Heart left ventricle (tissue), 16 donors: ENCODE measurements around the gene DUSP7. TPM values are rescaled to one million over a fixed set of nuclear protein-coding genes. Genes with fewer than 3 reads are reported as not detected.
A peak's percentile ranks its signal among the peaks of the same experiment; 100 is the strongest.

ENCODE experiments used
- ATAC-seq, 4 donors: fragments of 200-7000 bp; cut with Tn5 transposase; one replicate each; pipeline ENCODE4 v1.9.1; 2020 to 2022; ENCODE audit warnings: moderate library complexity in 4 of 4, mild to moderate bottlenecking in 3 of 4, moderate number of reproducible peaks in 1 of 4
- DNase-seq, 5 donors: peaks; one replicate each; pipeline ENCODE4 v3.0.0-alpha.2; 2020
- H3K27ac ChIP-seq, 12 donors: fragments of 200-600 bp; sonication (generic) in 4 of 12; one replicate each; pipeline versions ENCODE4 v1.5.0 to v1.8.0; 2016 to 2022; ENCODE audit warnings: mild to moderate bottlenecking in 2 of 12
- H3K27me3 ChIP-seq, 9 donors: fragments of 200-600 bp; sonication (generic) in 2 of 9; one replicate each; pipeline versions ENCODE4 v1.5.1 to v1.8.0; 2016 to 2022; ENCODE audit warnings: mild to moderate bottlenecking in 3 of 9
- H3K36me3 ChIP-seq, 9 donors: fragments of 200-600 bp; sonication (generic) in 2 of 9; one replicate each; pipeline versions ENCODE4 v1.5.0 to v1.8.0; 2018 to 2022; ENCODE audit warnings: mild to moderate bottlenecking in 2 of 9
- H3K4me1 ChIP-seq, 12 donors: fragments of 200-600 bp; sonication (generic) in 4 of 12; one replicate each; pipeline versions ENCODE4 v1.5.0 to v1.8.0; 2016 to 2022; ENCODE audit warnings: mild to moderate bottlenecking in 3 of 12
- H3K4me3 ChIP-seq, 12 donors: fragments of 200-600 bp; sonication (generic) in 4 of 12; one replicate each; pipeline versions ENCODE4 v1.5.0 to v1.8.0; 2017 to 2022; ENCODE audit warnings: mild to moderate bottlenecking in 9 of 12, moderate library complexity in 4 of 12
- H3K9me3 ChIP-seq, 12 donors: fragments of 200-600 bp; sonication (generic) in 4 of 12; one replicate each; pipeline versions ENCODE4 v1.5.0 to v1.8.0; 2016 to 2022; ENCODE audit warnings: mild to moderate bottlenecking in 1 of 12
- POLR2A ChIP-seq, 2 donors: fragments of 450-650 bp; IDR thresholded peaks; one replicate each; pipeline ENCODE4 v1.6.1; 2017; ENCODE audit warnings: antibody characterized with exemption in 2 of 2, mild to moderate bottlenecking in 2 of 2, moderate library complexity in 2 of 2
- WGBS, 4 donors: extraction: QIAGEN DNeasy Blood & Tissue Kit in 2 of 4; methylation state at CpG; one replicate each; pipeline versions ENCODE4 v1.1.5 to v1.1.7; 2013 to 2018; 5-methylcytosine and 5-hydroxymethylcytosine counted together
- intact Hi-C, 10 donors: fragments of 100-400 bp; cut with DNase I; formaldehyde crosslinking; loops; one replicate each; pipeline versions ENCODE4 v1.11.1 to v1.14.2; 2022
- polyA plus RNA-seq, 2 donors: library from polyadenylated mRNA; stranded (reverse); fragments of 200-250 nt; gene quantifications; one replicate each; pipeline ENCODE4 v1.2.3, GENCODE V29; 2013
- total RNA-seq, 9 donors: library from RNA; depleted of rRNA in 2 of 9; stranded (reverse); fragments of >200 nt in 2 of 9; fragmentation: NEBNext Ultra II Directional in 3 of 9; extraction: Animal tissue kit (Norgen Biotek cat#: 25700) in 3 of 9; gene quantifications; one replicate each; pipeline versions ENCODE4 v1.1.0 to v1.2.4, GENCODE V29; 2016 to 2023
- TF ChIP-seq, protein P1 (sequence below), 12 donors: fragments of 200-600 bp; sonication (generic) in 4 of 12; IDR thresholded peaks; one replicate each; pipeline versions ENCODE4 v1.5.0 to v1.8.0; 2018 to 2022; ENCODE audit warnings: antibody characterized with exemption in 12 of 12, mild to moderate bottlenecking in 5 of 12
- donor health status: ischemic (EF 13 %, LVEDD 7.1; RV severe dilation, severe dysfunction).
- donor health status: healthy with polysubstance abuse.
- donor health status: DM: no; HTN: yes; CAD: no.
- donor health status: DM: no; HTN: no; CAD: no.
- donor health status: ischemic (EF 25% LVEDD 6.9; RV normal size, moderate dysfunction).
- donor health status: ischemic (EF 25% LVEDD 5.7; RV mildly dilated, moderate dysfunction).
- donor health status: healthy.
- donor health status: DM: yes; HTN: yes; CAD: no.
- donor health status: ischemic (EF 35%, LVEDD 5.7; RV mildly dilated, moderate dysfunction).
- donor health status: nonischemic (EF 11% LVEDD 7.7; RV severe dilation, severe dysfunction).
- donor health status: DM: yes; HTN: yes; CAD: no.
- donor health status: PGD.
- donor health status: ischemic (EF 29% LVEDD 5.4; RV normal size, mild dysfunction).
- donor health status: nonischemic (EF 23%, LVEDD 6.1; RV moderate dilation, normal function).

Gene DUSP7
- total and polyA plus RNA-seq, 11 donors = 9.2 to 33.2 (median 20.7) TPM

DNA sequence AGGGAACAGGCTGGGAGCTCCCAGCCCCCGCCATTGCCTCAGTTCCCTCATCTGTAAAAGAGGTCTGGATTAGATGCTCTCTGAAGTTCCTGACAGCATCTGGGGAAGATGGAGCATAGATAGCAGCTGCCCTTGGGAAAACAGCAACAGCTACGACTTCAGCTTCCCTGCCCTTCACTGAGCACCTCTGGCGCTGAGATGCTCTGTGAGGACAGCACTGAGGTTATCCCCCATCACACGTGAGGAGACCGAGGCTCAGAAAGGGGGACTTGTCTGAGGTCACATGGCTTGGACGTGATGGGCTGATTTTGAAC lies 49.6 kb downstream of the DUSP7 start:
- no peaks in the 10 kb centered on the region for H3K36me3 ChIP-seq
- H3K4me1 ChIP-seq = peaks cover 16 to 43% (median 30%) of the 10 kb centered on the region in 12 donors
- ATAC-seq (no peak), DNase-seq (no peak)
- intact Hi-C loops = loop anchor here in 3 of 10 donors (2.0 to 10.0 kb wide), 3 partner anchors 46 to 338 kb away; no protein-coding TSS in a partner anchor
- H3K4me3 ChIP-seq = no peak overlapping the region
- TF ChIP-seq, protein P1, sequence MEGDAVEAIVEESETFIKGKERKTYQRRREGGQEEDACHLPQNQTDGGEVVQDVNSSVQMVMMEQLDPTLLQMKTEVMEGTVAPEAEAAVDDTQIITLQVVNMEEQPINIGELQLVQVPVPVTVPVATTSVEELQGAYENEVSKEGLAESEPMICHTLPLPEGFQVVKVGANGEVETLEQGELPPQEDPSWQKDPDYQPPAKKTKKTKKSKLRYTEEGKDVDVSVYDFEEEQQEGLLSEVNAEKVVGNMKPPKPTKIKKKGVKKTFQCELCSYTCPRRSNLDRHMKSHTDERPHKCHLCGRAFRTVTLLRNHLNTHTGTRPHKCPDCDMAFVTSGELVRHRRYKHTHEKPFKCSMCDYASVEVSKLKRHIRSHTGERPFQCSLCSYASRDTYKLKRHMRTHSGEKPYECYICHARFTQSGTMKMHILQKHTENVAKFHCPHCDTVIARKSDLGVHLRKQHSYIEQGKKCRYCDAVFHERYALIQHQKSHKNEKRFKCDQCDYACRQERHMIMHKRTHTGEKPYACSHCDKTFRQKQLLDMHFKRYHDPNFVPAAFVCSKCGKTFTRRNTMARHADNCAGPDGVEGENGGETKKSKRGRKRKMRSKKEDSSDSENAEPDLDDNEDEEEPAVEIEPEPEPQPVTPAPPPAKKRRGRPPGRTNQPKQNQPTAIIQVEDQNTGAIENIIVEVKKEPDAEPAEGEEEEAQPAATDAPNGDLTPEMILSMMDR (IDR thresholded peaks at IDR 0.05) = no peak
- TF ChIP-seq POLR2A (IDR thresholded peaks at IDR 0.05) = no peak
- no peaks in the 10 kb centered on the region for H3K27me3 ChIP-seq
- H3K27ac ChIP-seq = peak overlapping the region in 3 of 12 donors; percentile 56 to 82 (median 74)
- H3K9me3 ChIP-seq = no peaks in the 10 kb centered on the region
- WGBS, 4 donors = 64 to 75% (median 73%) methylated on average over 6 of the region's 6 CpGs

DNA sequence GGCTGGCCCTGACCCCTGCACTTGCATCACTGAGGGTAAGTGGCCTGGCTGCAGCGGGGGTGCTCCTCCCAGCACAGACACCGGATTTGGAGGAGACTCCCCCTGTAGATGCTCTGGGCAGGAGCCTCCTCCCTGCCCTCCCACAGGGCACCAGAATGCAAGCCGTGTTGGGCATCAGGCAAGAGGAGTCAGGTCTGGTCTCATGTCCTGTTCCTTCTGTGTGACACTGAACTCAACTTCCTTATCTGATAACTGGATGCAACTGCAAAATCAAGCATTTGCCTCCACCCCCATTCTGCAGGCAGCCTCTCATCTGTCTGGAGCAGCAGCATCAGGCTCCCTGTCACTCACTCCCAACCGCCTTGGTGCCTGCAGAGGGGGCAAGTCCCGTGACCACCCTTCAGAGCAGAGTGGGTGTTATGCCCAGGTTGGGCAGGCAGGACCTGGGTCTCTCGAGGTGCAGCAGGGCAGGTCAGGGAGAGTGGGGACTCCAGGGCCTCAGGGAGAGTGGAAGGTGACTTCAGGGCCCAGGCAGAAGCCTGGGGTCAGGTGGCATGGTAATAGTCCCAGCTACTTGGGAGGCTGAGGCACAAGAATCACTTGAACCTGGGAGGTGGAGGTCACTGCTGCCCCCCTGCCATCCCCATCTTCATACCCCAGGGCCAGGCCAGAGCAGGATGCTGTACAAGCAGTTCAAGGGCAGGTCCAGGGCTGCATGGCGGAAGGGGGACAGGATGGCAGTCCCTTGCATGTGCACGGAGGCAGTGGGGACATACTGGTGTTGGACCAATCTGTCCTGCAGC lies 50.2 kb downstream of the DUSP7 start:
- H3K4me1 ChIP-seq = peaks cover 16 to 47% (median 34%) of the 10 kb centered on the region in 12 donors
- 41 to 49% (median 48%) methylated on average over 6 to 8 of the region's 8 CpGs for WGBS, 4 donors
- TF ChIP-seq, protein P1 (IDR thresholded peaks at IDR 0.05) = no peak
- TF ChIP-seq POLR2A (IDR thresholded peaks at IDR 0.05) = no peak

DNA sequence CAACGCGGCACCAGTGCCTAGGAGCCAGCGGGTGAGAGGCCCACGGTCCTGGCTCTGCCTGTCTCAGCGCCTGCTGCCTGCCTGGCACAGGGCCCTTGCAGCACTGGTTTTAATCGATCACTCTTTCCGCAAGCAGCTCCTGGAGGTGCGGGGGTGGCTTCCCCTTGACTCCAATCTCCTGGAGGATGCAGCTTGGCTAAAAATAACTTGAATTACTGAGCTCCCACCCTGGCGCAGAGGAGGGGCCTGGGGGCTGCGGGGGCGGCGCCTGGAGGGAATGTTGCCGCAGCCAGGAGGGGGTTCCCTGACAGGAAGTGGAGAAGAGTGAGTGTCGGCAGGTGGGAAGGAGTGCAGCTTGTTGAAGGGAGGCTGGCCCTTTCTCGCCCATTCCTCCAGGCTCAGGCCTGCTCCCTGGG lies 50.8 kb downstream of the DUSP7 start:
- intact Hi-C loops = loop anchor here in 8 of 10 donors (1.0 to 10.0 kb wide), 7 partner anchors 47 to 339 kb away; partner anchors contain the start of gene DUSP7 (in 1 of the 8)
- DNase-seq = peak in 4 of 5 donors; percentile 43 to 74 (median 66)
- H3K27ac ChIP-seq = peak overlapping the region; percentile 19 to 82 (median 60)

More for the DNA sequence above, 50.2 kb downstream of the DUSP7 start:
- peak in 2 of 4 donors; percentile 2 to 3 for ATAC-seq
- Histone ChIP-seq H3K27me3 (no peaks in the 10 kb centered on the region), H3K27ac (peak overlapping the region in 10 of 12 donors; percentile 19 to 82 (median 66)), H3K9me3 (no peaks in the 10 kb centered on the region), H3K36me3 (no peaks in the 10 kb centered on the region), H3K4me3 (peak overlapping the region in 3 of 12 donors; percentile 8 to 26 (median 16))
- no peak for DNase-seq
- intact Hi-C loops = loop anchor here in 3 of 10 donors (2.0 to 10.0 kb wide), 3 partner anchors 46 to 339 kb away; no protein-coding TSS in a partner anchor

More for the DNA sequence above, 50.8 kb downstream of the DUSP7 start:
- H3K9me3 ChIP-seq = no peaks in the 10 kb centered on the region
- no peaks in the 10 kb centered on the region for H3K36me3 ChIP-seq
- peak overlapping the region in 3 of 12 donors; percentile 8 to 26 (median 16) for H3K4me3 ChIP-seq
- H3K4me1 ChIP-seq = peaks cover 16 to 47% (median 34%) of the 10 kb centered on the region in 12 donors
- TF ChIP-seq, protein P1 (IDR thresholded peaks at IDR 0.05) = peak in 1 of 12 donors; percentile 14
- no peak for TF ChIP-seq POLR2A (IDR thresholded peaks at IDR 0.05)
- no peaks in the 10 kb centered on the region for H3K27me3 ChIP-seq
- 5 to 11% (median 7%) methylated on average over 15 of the region's 15 CpGs for WGBS, 4 donors
- peak; percentile 12 to 70 (median 42) for ATAC-seq
